Neural progenitor cell (in vitro differentiated cells): ENCODE results near the gene ZCCHC14. TPM values are rescaled to one million over a fixed set of nuclear protein-coding genes. Genes with fewer than 3 reads are reported as not detected.

Source experiments
- DNase-seq: peaks from one replicate; pipeline ENCODE4 v3.0.0-alpha.2; 2016; ENCODE audit warnings: low spot score
- H2AFZ ChIP-seq: fragments of 200-600 bp; sonication (generic); replicated peaks from 2 replicates; pipeline ENCODE4 v1.6.1; 2016; ENCODE audit warnings: antibody characterized with exemption
- H3F3A ChIP-seq: fragments of 200-600 bp; sonication (generic); 2 replicates; pipeline ENCODE4 v1.6.1; 2016; ENCODE audit warnings: antibody characterized with exemption, low read depth
- H3K27ac ChIP-seq: fragments of 200-600 bp; sonication (generic); 2 replicates; pipeline ENCODE4 v1.5.1; 2016; ENCODE audit warnings: mild to moderate bottlenecking
- H3K27me3 ChIP-seq: fragments of 200-600 bp; sonication (generic); 2 replicates; pipeline ENCODE4 v1.6.1; 2016; ENCODE audit warnings: mild to moderate bottlenecking, moderate library complexity
- H3K36me3 ChIP-seq: fragments of 200-600 bp; sonication (generic); 2 replicates; pipeline ENCODE4 v1.5.1; 2016
- H3K4me1 ChIP-seq: fragments of 200-600 bp; sonication (generic); 2 replicates; pipeline ENCODE4 v1.6.1; 2016; ENCODE audit warnings: mixed run types
- H3K4me2 ChIP-seq: fragments of 200-600 bp; sonication (generic); 2 replicates; pipeline ENCODE4 v1.6.1; 2016
- H3K4me3 ChIP-seq: fragments of 200-600 bp; sonication (generic); 2 replicates; pipeline ENCODE4 v1.5.1; 2016
- H3K79me2 ChIP-seq: fragments of 200-600 bp; sonication (generic); 2 replicates; pipeline ENCODE4 v1.6.1; 2016; ENCODE audit warnings: low read depth
- H3K9ac ChIP-seq: fragments of 200-600 bp; sonication (generic); 2 replicates; pipeline ENCODE4 v1.6.1; 2016
- H3K9me3 ChIP-seq: fragments of 200-600 bp; sonication (generic); 2 replicates; pipeline ENCODE4 v1.5.1; 2016; ENCODE audit warnings: low read depth
- H4K20me1 ChIP-seq: fragments of 200-600 bp; sonication (generic); 2 replicates; pipeline ENCODE4 v1.6.1; 2016; ENCODE audit warnings: low read depth
- H3K27ac Mint-ChIP-seq: 3 replicates; pipeline ENCODE4 v1.8.0; 2021; ENCODE audit warnings: mixed read lengths
- H3K27me3 Mint-ChIP-seq: 2 replicates; pipeline ENCODE4 v1.8.0; 2022; ENCODE audit warnings: low read depth, mild to moderate bottlenecking, inconsistent platforms, moderate library complexity, mixed read lengths; ENCODE audit not compliant: insufficient read depth
- H3K36me3 Mint-ChIP-seq: 3 replicates; pipeline ENCODE4 v1.8.0; 2021; ENCODE audit warnings: mixed read lengths
- H3K4me1 Mint-ChIP-seq: 3 replicates; pipeline ENCODE4 v1.8.0; 2021; ENCODE audit warnings: mixed read lengths
- H3K4me3 Mint-ChIP-seq: 3 replicates; pipeline ENCODE4 v1.8.0; 2021; ENCODE audit warnings: mild to moderate bottlenecking, moderate library complexity, mixed read lengths
- H3K9me3 Mint-ChIP-seq: 3 replicates; pipeline ENCODE4 v1.8.0; 2020; ENCODE audit warnings: mixed read lengths
- CTCF ChIP-seq: fragments of 200-600 bp; sonication (generic); IDR thresholded peaks from 2 replicates; pipeline ENCODE4 v1.5.1; 2017; ENCODE audit warnings: antibody characterized with exemption, mild to moderate bottlenecking
- EZH2 ChIP-seq: fragments of 200-600 bp; sonication (generic); IDR thresholded peaks from 2 replicates; pipeline ENCODE4 v1.6.1; 2017; ENCODE audit warnings: antibody characterized with exemption, mild to moderate bottlenecking, moderate library complexity
- EZH2phosphoT487 ChIP-seq: fragments of 200-600 bp; sonication (generic); IDR thresholded peaks from 2 replicates; pipeline ENCODE4 v1.6.1; 2017; ENCODE audit warnings: antibody characterized with exemption
- total RNA-seq: library from RNA; depleted of rRNA; stranded (reverse); fragments of >200 nt; gene quantifications from 2 replicates; pipeline ENCODE4 v1.2.3, GENCODE V29; 2015; ENCODE audit warnings: low replicate concordance

The ZCCHC14 gene
- total RNA-seq, 1 donor from 2014 or later = 10.3 TPM

DNA sequence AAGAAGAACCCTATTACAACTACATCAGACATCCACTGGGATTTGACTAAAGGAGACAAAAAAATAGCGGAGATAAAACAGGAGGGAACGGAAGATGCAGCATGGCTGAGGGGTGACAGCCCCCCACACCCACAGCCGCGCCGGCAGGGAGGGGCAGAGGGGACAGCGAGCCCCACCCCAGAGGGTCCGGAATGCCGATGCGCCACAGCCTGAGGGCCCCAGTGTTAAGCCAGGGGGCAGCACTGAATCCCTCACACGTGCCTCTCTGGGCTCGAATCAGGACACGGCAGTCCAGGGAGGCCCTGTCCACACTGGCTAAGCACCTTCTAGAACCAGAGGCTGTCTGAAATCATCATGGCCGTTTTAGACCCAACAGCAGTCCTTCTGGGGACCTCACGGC, 81.9 kb downstream of the ZCCHC14 start:
- no peaks in the 10 kb centered on the region for H3K4me1 ChIP-seq
- H3K36me3 Mint-ChIP-seq = peaks cover 22% of the 10 kb centered on the region
- no peak overlapping the region for H3K4me3 ChIP-seq
- H3K27ac ChIP-seq = no peak overlapping the region
- no peaks in the 10 kb centered on the region for H3K79me2 ChIP-seq
- no peak overlapping the region for H3K27ac Mint-ChIP-seq
- H3K9me3 ChIP-seq = no peaks in the 10 kb centered on the region
- H3K27me3 Mint-ChIP-seq = peaks cover 3% of the 10 kb centered on the region
- H3K27me3 ChIP-seq = no peaks in the 10 kb centered on the region
- H3K4me3 Mint-ChIP-seq = no peak overlapping the region
- peaks cover 5% of the 10 kb centered on the region for H3F3A ChIP-seq
- no peaks in the 10 kb centered on the region for H3K9me3 Mint-ChIP-seq
- H4K20me1 ChIP-seq = peaks cover 6% of the 10 kb centered on the region
- no peak overlapping the region for H2AFZ ChIP-seq
- H3K36me3 ChIP-seq = no peaks in the 10 kb centered on the region
- H3K9ac ChIP-seq = no peak overlapping the region
- DNase-seq = peak; percentile 17
- no peak overlapping the region for H3K4me2 ChIP-seq
- no peaks in the 10 kb centered on the region for H3K4me1 Mint-ChIP-seq
- TF ChIP-seq EZH2 (no peak), EZH2phosphoT487 (no peak), CTCF (peak; percentile 19)

DNA sequence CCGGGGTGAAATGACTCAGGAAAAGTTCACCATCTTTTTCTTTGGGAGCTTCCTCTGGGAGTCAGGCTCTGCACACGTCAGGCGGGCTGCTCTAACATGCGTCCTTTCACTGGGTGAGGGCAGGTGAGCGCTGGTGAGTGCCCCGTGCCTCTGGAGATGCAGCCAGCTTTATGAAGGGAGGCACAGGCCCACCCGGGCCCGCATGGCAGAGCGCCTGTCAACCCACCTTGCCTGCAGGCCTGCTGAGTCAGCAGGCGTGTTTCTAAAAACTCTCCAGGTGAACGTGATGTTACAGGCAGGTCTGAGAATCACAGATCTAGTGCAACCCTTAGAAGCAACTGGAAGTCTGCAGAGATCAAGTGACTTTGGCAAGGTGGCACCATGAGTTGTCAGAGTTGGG, 82.3 kb downstream of the ZCCHC14 start:
- H3K27me3 Mint-ChIP-seq = peaks cover 3% of the 10 kb centered on the region
- Histone ChIP-seq H3K4me2 (no peak overlapping the region), H3K27ac (no peak overlapping the region), H3F3A (peaks cover 5% of the 10 kb centered on the region), H3K9ac (no peak overlapping the region), H3K27me3 (no peaks in the 10 kb centered on the region), H2AFZ (no peak overlapping the region), H3K36me3 (no peaks in the 10 kb centered on the region), H3K9me3 (no peaks in the 10 kb centered on the region), H3K4me3 (no peak overlapping the region), H4K20me1 (peaks cover 6% of the 10 kb centered on the region), H3K4me1 (no peaks in the 10 kb centered on the region), H3K79me2 (no peaks in the 10 kb centered on the region)
- H3K4me3 Mint-ChIP-seq = no peak overlapping the region
- TF ChIP-seq EZH2 (no peak), CTCF (no peak), EZH2phosphoT487 (no peak)
- H3K4me1 Mint-ChIP-seq = no peaks in the 10 kb centered on the region
- peaks cover 22% of the 10 kb centered on the region for H3K36me3 Mint-ChIP-seq
- no peaks in the 10 kb centered on the region for H3K9me3 Mint-ChIP-seq
- DNase-seq = no peak
- H3K27ac Mint-ChIP-seq = no peak overlapping the region

GRCh38 chr16:87409781-87410180, 83.0 kb downstream of the ZCCHC14 start:
- no peak for TF ChIP-seq EZH2phosphoT487
- no peak for TF ChIP-seq CTCF
- no peak for TF ChIP-seq EZH2
- Histone ChIP-seq H3K36me3 (no peaks in the 10 kb centered on the region), H3K4me1 (no peaks in the 10 kb centered on the region), H3K4me3 (no peak overlapping the region), H3K4me2 (no peak overlapping the region), H4K20me1 (peaks cover 6% of the 10 kb centered on the region), H3K79me2 (no peaks in the 10 kb centered on the region), H3K27ac (no peak overlapping the region), H2AFZ (no peak overlapping the region), H3K9me3 (no peaks in the 10 kb centered on the region), H3K27me3 (no peaks in the 10 kb centered on the region), H3K9ac (no peak overlapping the region), H3F3A (peaks cover 5% of the 10 kb centered on the region)
- no peaks in the 10 kb centered on the region for H3K9me3 Mint-ChIP-seq
- H3K4me1 Mint-ChIP-seq = no peaks in the 10 kb centered on the region
- H3K27me3 Mint-ChIP-seq = peaks cover 3% of the 10 kb centered on the region
- no peak overlapping the region for H3K4me3 Mint-ChIP-seq
- peaks cover 22% of the 10 kb centered on the region for H3K36me3 Mint-ChIP-seq
- no peak overlapping the region for H3K27ac Mint-ChIP-seq
- DNase-seq = no peak
